K562 (cell line): ENCODE data around the gene ALK.

Experiments used
- DNMT1 ChIP-seq: fragments of 450-650 bp; IDR thresholded peaks from 2 replicates; pipeline ENCODE4 v1.6.1; 2016; ENCODE audit warnings: antibody characterized with exemption, mild to moderate bottlenecking
- KDM1A ChIP-seq, 2 experiments: fragments of 450-650 bp; IDR thresholded peaks; 2 replicates each; pipeline ENCODE4 v1.6.1; 2016; ENCODE audit warnings: mild to moderate bottlenecking in 2 of 2
- MAFK ChIP-seq: IDR thresholded peaks from 2 replicates; pipeline ENCODE4 v1.6.1; 2011; ENCODE audit warnings: low read length, improper control_type of control experiment
- TF ChIP-seq, protein P1 (sequence below): fragments of 250-450 bp; sonication (Bioruptor Pico); IDR thresholded peaks from 2 replicates; pipeline ENCODE4 v1.5.0; 2020; ENCODE audit warnings: mild to moderate bottlenecking
- TF ChIP-seq, protein P2 (sequence below), 3 experiments: fragments of 200-800 bp in 1 of 3; fragments of 250-450 bp in 1 of 3; fragments of 450-650 bp in 1 of 3; sonication (Bioruptor Pico) in 1 of 3; sonication (Bioruptor generic) in 1 of 3; formaldehyde crosslinking in 1 of 3; IDR thresholded peaks; 2 replicates each; pipeline versions ENCODE4 v1.6.1 to v1.8.0; 2016 to 2022; ENCODE audit warnings: mild to moderate bottlenecking in 2 of 3, missing genetic modification characterization in 2 of 3, missing compliant biosample characterization in 1 of 3, moderate library complexity in 1 of 3

GRCh38 chr2:29191817-29192216, 729.6 kb downstream of the ALK start:
- TF ChIP-seq DNMT1 (no peak), MAFK (no peak), KDM1A (IDR thresholded peaks at IDR 0.05) (no peak)
- TF ChIP-seq, protein P1, sequence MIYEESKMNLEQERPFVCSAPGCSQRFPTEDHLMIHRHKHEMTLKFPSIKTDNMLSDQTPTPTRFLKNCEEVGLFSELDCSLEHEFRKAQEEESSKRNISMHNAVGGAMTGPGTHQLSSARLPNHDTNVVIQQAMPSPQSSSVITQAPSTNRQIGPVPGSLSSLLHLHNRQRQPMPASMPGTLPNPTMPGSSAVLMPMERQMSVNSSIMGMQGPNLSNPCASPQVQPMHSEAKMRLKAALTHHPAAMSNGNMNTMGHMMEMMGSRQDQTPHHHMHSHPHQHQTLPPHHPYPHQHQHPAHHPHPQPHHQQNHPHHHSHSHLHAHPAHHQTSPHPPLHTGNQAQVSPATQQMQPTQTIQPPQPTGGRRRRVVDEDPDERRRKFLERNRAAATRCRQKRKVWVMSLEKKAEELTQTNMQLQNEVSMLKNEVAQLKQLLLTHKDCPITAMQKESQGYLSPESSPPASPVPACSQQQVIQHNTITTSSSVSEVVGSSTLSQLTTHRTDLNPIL (CRISPR knock-in tag), result no peak
- TF ChIP-seq, protein P2, sequence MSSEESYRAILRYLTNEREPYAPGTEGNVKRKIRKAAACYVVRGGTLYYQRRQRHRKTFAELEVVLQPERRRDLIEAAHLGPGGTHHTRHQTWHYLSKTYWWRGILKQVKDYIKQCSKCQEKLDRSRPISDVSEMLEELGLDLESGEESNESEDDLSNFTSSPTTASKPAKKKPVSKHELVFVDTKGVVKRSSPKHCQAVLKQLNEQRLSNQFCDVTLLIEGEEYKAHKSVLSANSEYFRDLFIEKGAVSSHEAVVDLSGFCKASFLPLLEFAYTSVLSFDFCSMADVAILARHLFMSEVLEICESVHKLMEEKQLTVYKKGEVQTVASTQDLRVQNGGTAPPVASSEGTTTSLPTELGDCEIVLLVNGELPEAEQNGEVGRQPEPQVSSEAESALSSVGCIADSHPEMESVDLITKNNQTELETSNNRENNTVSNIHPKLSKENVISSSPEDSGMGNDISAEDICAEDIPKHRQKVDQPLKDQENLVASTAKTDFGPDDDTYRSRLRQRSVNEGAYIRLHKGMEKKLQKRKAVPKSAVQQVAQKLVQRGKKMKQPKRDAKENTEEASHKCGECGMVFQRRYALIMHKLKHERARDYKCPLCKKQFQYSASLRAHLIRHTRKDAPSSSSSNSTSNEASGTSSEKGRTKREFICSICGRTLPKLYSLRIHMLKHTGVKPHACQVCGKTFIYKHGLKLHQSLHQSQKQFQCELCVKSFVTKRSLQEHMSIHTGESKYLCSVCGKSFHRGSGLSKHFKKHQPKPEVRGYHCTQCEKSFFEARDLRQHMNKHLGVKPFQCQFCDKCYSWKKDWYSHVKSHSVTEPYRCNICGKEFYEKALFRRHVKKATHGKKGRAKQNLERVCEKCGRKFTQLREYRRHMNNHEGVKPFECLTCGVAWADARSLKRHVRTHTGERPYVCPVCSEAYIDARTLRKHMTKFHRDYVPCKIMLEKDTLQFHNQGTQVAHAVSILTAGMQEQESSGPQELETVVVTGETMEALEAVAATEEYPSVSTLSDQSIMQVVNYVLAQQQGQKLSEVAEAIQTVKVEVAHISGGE (CRISPR knock-in tag; IDR thresholded peaks at IDR 0.05), result no peak
